Smooth muscle cell (in vitro differentiated cells): ENCODE results near the gene SLC17A4. TPM values are rescaled to one million over a fixed set of nuclear protein-coding genes. Genes with fewer than 3 reads are reported as not detected.

Experiments used
- DNase-seq: peaks from one replicate; lab custom pipeline; 2025; ENCODE audit not compliant: unreplicated experiment; lab: John Stamatoyannopoulos, UW
- H2AFZ ChIP-seq: fragments of 200-600 bp; sonication (generic); 2 replicates; pipeline ENCODE4 v1.6.0; 2016; ENCODE audit warnings: antibody characterized with exemption, low read depth, mild to moderate bottlenecking
- H3F3A ChIP-seq: fragments of 200-600 bp; sonication (generic); 2 replicates; pipeline ENCODE4 v1.6.0; 2017; ENCODE audit warnings: antibody characterized with exemption, low read depth
- H3K27ac ChIP-seq: fragments of 200-600 bp; sonication (generic); 2 replicates; pipeline ENCODE4 v1.5.1; 2016; ENCODE audit warnings: low read depth, mild to moderate bottlenecking
- H3K27me3 ChIP-seq: fragments of 200-600 bp; sonication (generic); 2 replicates; pipeline ENCODE4 v1.6.1; 2016; ENCODE audit warnings: low read depth, mild to moderate bottlenecking
- H3K36me3 ChIP-seq: fragments of 200-600 bp; sonication (generic); 2 replicates; pipeline ENCODE4 v1.5.1; 2016; ENCODE audit warnings: low read depth
- H3K4me1 ChIP-seq: fragments of 200-600 bp; sonication (generic); 2 replicates; pipeline ENCODE4 v1.5.1; 2016; ENCODE audit warnings: low read depth
- H3K4me2 ChIP-seq: fragments of 200-600 bp; sonication (generic); 2 replicates; pipeline ENCODE4 v1.6.0; 2016; ENCODE audit warnings: mild to moderate bottlenecking
- H3K4me3 ChIP-seq: fragments of 200-600 bp; sonication (generic); 2 replicates; pipeline ENCODE4 v1.5.1; 2016; ENCODE audit warnings: mild to moderate bottlenecking
- H3K79me2 ChIP-seq: fragments of 200-600 bp; sonication (generic); 2 replicates; pipeline ENCODE4 v1.6.0; 2016; ENCODE audit warnings: low read depth, mild to moderate bottlenecking
- H3K9ac ChIP-seq: fragments of 200-600 bp; sonication (generic); 2 replicates; pipeline ENCODE4 v1.6.0; 2016; ENCODE audit warnings: low read depth
- H3K9me3 ChIP-seq: fragments of 200-600 bp; sonication (generic); replicated peaks from 2 replicates; pipeline ENCODE4 v1.5.1; 2016; ENCODE audit warnings: low read depth
- H4K20me1 ChIP-seq: fragments of 200-600 bp; sonication (generic); 2 replicates; pipeline ENCODE4 v1.6.0; 2016; ENCODE audit warnings: low read depth
- WGBS: methylation state at CpG from one replicate; pipeline ENCODE4 v1.1.7; 2016; ENCODE audit warnings: low lambda C conversion rate; 5-methylcytosine and 5-hydroxymethylcytosine counted together
- polyA plus RNA-seq: library from polyadenylated mRNA; unstranded; fragments of >200 nt; fragmentation: Nextera tagmentation; extraction: Ambion mirVana; gene quantifications from 2 replicates; pipeline ENCODE4 v1.2.1, GENCODE V29; 2016
- total RNA-seq: library from RNA; depleted of rRNA; stranded (reverse); fragments of >200 nt; gene quantifications from 2 replicates; pipeline ENCODE4 v1.2.3, GENCODE V29; 2014
- TF ChIP-seq, protein P1 (sequence below): fragments of 200-600 bp; sonication (generic); IDR thresholded peaks from 2 replicates; pipeline ENCODE4 v1.5.1; 2017; ENCODE audit warnings: borderline replicate concordance, mild to moderate bottlenecking, antibody characterized with exemption; ENCODE audit not compliant: insufficient read depth, poor library complexity, severe bottlenecking

The SLC17A4 gene
- total and polyA plus RNA-seq, 2 experiments from 2014 or later: not detected

- Histone ChIP-seq H3K27me3 (no peaks in the 10 kb centered on the region), H2AFZ (no peak overlapping the region), H3K36me3 (no peaks in the 10 kb centered on the region), H3F3A (no peaks in the 10 kb centered on the region), H3K9ac (no peak overlapping the region), H4K20me1 (no peaks in the 10 kb centered on the region), H3K9me3 (no peaks in the 10 kb centered on the region), H3K79me2 (no peaks in the 10 kb centered on the region), H3K4me2 (no peak overlapping the region), H3K27ac (no peak overlapping the region), H3K4me1 (no peaks in the 10 kb centered on the region), H3K4me3 (no peak overlapping the region)
- DNase-seq: no peak
- TF ChIP-seq, protein P1, sequence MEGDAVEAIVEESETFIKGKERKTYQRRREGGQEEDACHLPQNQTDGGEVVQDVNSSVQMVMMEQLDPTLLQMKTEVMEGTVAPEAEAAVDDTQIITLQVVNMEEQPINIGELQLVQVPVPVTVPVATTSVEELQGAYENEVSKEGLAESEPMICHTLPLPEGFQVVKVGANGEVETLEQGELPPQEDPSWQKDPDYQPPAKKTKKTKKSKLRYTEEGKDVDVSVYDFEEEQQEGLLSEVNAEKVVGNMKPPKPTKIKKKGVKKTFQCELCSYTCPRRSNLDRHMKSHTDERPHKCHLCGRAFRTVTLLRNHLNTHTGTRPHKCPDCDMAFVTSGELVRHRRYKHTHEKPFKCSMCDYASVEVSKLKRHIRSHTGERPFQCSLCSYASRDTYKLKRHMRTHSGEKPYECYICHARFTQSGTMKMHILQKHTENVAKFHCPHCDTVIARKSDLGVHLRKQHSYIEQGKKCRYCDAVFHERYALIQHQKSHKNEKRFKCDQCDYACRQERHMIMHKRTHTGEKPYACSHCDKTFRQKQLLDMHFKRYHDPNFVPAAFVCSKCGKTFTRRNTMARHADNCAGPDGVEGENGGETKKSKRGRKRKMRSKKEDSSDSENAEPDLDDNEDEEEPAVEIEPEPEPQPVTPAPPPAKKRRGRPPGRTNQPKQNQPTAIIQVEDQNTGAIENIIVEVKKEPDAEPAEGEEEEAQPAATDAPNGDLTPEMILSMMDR: no peak
These were observed 10.7 kb upstream of the SLC17A4 start for GRCh38 chr6:25743868-25744267.

GRCh38 chr6:25745836-25746235 is 8.7 kb upstream of the SLC17A4 start:
- no peaks in the 10 kb centered on the region for H3F3A ChIP-seq
- H3K4me2 ChIP-seq: no peak overlapping the region
- H3K36me3 ChIP-seq: no peaks in the 10 kb centered on the region
- DNase-seq: no peak
- no peak overlapping the region for H2AFZ ChIP-seq
- no peak overlapping the region for H3K4me3 ChIP-seq
- no peaks in the 10 kb centered on the region for H3K4me1 ChIP-seq
- WGBS: 87% methylated on average over 4 of the region's 4 CpGs
- H3K27me3 ChIP-seq: no peaks in the 10 kb centered on the region
- H3K9ac ChIP-seq: no peak overlapping the region
- no peaks in the 10 kb centered on the region for H3K79me2 ChIP-seq
- H3K27ac ChIP-seq: no peak overlapping the region
- H4K20me1 ChIP-seq: no peaks in the 10 kb centered on the region
- TF ChIP-seq, protein P1: no peak
- H3K9me3 ChIP-seq: no peaks in the 10 kb centered on the region

DNA sequence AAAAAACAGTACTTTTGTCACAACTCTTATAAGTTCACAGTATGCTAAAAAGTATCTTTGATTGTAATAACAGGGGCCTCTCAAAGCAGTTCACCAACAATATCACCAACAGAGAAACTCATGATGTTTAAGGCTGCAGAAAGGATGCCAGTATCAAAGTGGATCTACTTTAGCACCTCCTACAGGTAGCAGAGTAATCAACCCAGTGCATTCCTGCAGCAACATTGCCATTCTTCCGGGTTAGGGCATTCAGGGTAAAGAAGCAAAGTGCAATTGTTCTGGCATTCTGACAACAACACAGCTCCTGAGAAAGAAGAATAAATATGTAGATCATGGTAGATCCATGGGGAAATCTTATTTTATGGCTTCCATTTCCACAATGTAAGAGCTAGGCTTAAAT is 7.6 kb upstream of the SLC17A4 start:
- Histone ChIP-seq H3K9me3 (no peaks in the 10 kb centered on the region), H3K4me1 (no peaks in the 10 kb centered on the region), H4K20me1 (no peaks in the 10 kb centered on the region), H3F3A (no peaks in the 10 kb centered on the region), H2AFZ (no peak overlapping the region), H3K4me3 (no peak overlapping the region), H3K27me3 (no peaks in the 10 kb centered on the region), H3K79me2 (no peaks in the 10 kb centered on the region), H3K36me3 (no peaks in the 10 kb centered on the region), H3K27ac (no peak overlapping the region), H3K9ac (no peak overlapping the region), H3K4me2 (no peak overlapping the region)
- no peak for DNase-seq
- TF ChIP-seq, protein P1: no peak
- WGBS: 74% methylated on average over 1 of the region's 1 CpG

GRCh38 chr6:25747477-25747876 is 7.1 kb upstream of the SLC17A4 start:
- DNase-seq: no peak
- WGBS: 86% methylated on average over 2 of the region's 2 CpGs
- no peaks in the 10 kb centered on the region for H3K9me3 ChIP-seq
- H3K4me1 ChIP-seq: no peaks in the 10 kb centered on the region
- TF ChIP-seq, protein P1: no peak
- H3K4me3 ChIP-seq: no peak overlapping the region
- H3K36me3 ChIP-seq: no peaks in the 10 kb centered on the region
- H3K9ac ChIP-seq: no peak overlapping the region
- no peaks in the 10 kb centered on the region for H4K20me1 ChIP-seq
- no peaks in the 10 kb centered on the region for H3K27me3 ChIP-seq
- H3F3A ChIP-seq: no peaks in the 10 kb centered on the region
- no peaks in the 10 kb centered on the region for H3K79me2 ChIP-seq
- no peak overlapping the region for H3K27ac ChIP-seq
- no peak overlapping the region for H2AFZ ChIP-seq
- H3K4me2 ChIP-seq: no peak overlapping the region
